GM21619 (cell line): Measurements from ENCODE around the gene ELL2.
"Not testable (repeated sequence)": the region's sequence is repeated elsewhere in the genome, so short reads cannot be mapped to it uniquely, and the experiment has no call there.

ENCODE experiments used
- ATAC-seq: cut with Tn5 transposase; IDR thresholded peaks from one replicate; pipeline ENCODE4 v1.9.1; 2021; ENCODE audit not compliant: unreplicated experiment

The ELL2 gene

GRCh38 chr5:95862671-95863382, 98.8 kb downstream of the ELL2 start:
- no peak for ATAC-seq

GRCh38 chr5:95861864-95862561, 99.6 kb downstream of the ELL2 start:
- ATAC-seq, result no peak

GRCh38 chr5:95861221-95861863, 100.3 kb downstream of the ELL2 start:
- no peak for ATAC-seq

GRCh38 chr5:95859661-95860060, 102.0 kb downstream of the ELL2 start:
- no peak for ATAC-seq

- ATAC-seq, result peak; percentile 93
Observed at GRCh38 chr5:95858661-95859595, 102.7 kb downstream of the ELL2 start.

GRCh38 chr5:95858023-95858461, 103.6 kb downstream of the ELL2 start:
- no peak for ATAC-seq

GRCh38 chr5:95857185-95857945, 104.3 kb downstream of the ELL2 start:
- ATAC-seq, result no peak

GRCh38 chr5:95856501-95856981, 105.1 kb downstream of the ELL2 start:
- ATAC-seq, result no peak

- ATAC-seq, result no peak
Observed at GRCh38 chr5:95853490-95853889, 108.2 kb downstream of the ELL2 start.

GRCh38 chr5:95852567-95852966, 109.1 kb downstream of the ELL2 start:
- no peak for ATAC-seq

GRCh38 chr5:95851141-95851540, 110.5 kb downstream of the ELL2 start:
- not testable (repeated sequence) for ATAC-seq

- ATAC-seq, result no peak
Observed at GRCh38 chr5:95850391-95850894, 111.2 kb downstream of the ELL2 start.

GRCh38 chr5:95848701-95849100, 113.0 kb downstream of the ELL2 start:
- ATAC-seq, result no peak

GRCh38 chr5:95847261-95847592, 114.4 kb downstream of the ELL2 start:
- no peak for ATAC-seq

GRCh38 chr5:95846554-95847260, 114.9 kb downstream of the ELL2 start:
- peak; percentile 62 for ATAC-seq

GRCh38 chr5:95845391-95845790, 116.3 kb downstream of the ELL2 start:
- no peak for ATAC-seq

GRCh38 chr5:95843733-95844223, 117.9 kb downstream of the ELL2 start:
- no peak for ATAC-seq

- ATAC-seq, result peak; percentile 93
Observed at GRCh38 chr5:95842854-95843544, 118.7 kb downstream of the ELL2 start.
